ENCODE data around the gene ABHD1. TPM values are rescaled to one million over a fixed set of nuclear protein-coding genes. Genes with fewer than 3 reads are reported as not detected.

ABHD1 gene
- total RNA-seq, 1 donor from 2014 or later, result 0.10 TPM

DNA sequence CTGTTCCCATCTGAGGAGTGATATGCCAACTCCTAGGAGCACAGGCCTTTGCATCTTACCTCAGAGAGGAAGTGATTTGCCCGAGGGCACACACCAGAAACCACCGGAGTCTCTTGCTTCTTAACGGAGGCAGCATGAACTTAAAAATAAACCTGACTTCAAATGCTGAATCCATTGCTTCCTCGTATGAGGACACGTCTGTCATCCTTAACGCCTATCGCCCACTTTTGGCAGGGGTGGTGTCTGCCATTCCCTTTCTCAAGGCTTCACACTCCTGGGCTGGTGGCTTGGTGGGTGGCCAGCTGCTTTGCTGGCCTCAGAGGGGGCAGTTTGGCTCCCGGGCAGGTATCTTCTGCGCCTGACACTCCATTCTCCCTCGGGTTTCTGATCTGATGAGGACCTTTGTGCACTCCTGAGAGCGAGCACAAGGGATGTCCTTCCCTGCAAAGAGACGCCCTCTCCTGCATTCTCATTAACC lies 11.9 kb downstream of the ABHD1 start:
- no peak for DNase-seq (ENCODE audit: low read depth)

DNA sequence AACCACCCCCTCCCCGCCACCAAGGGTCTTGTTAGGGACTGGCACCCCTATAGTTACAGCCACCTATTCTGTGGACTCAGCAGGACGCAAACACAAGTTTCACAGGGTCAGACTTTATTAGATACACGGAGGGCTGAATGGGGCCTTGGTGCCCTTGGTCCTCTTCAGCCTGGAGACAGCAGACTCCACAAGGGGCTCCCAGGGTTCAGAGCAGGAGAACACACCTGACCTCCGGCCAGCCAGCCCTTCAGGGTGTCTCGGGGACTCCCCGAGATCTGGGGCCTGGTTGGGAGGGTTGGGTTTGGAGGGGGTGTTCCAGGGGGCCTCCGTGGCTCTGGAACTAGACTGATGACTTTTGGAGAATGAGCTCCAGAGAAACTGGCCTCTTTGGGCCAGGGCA lies 13.1 kb downstream of the ABHD1 start:
- DNase-seq (ENCODE audit: low read depth), result no peak

DNA sequence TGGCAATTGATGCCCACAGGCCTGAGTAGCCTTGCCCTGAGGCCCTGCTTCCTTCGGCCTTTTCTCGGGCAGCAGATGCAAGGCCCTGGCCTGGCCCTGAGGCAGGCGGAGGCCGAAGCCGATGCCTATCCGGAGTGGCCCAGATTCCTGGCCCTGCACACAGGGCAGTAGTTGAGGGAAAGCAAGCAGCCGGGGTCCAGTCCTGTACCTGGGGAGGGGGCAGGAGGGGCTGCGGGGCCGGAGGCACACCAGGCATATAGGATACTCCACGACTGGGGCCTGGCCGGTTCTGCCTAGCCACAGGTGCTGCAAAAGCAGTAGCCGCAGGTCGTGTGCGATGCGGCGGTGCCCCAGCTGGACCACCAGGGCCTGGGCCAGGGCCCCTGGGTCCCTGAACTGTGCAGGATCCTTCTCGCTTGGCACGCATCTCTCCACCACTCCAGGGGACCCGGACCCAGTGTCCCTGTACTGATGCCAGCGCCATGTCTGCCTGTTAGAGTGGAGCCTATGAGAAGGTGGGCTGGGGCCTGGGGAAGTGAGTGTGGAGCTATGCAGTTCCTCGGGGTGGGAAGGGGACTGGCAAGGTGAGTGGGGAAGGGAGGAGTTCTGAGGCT lies 13.8 kb downstream of the ABHD1 start:
- no peak for DNase-seq (ENCODE audit: low read depth)

DNA sequence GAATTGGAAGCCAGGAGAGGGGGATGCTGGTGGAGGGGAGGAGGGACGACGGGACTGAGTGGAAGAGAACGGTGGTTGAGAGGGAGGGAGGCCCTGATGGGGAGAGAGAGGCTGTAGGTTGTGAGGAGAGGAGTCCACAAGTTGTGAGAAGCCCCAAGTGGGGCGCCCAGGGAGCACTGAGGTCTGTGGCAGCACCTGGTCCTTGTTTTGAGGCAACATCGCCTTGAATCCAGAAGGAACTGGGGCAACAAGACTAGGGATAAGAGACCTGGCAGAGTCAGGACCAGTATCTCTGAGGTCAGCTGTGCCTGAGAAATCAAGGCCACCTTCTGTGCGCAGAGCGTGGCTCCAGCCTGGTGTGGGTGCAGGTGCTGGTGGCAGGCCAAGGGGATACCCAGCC lies 14.5 kb downstream of the ABHD1 start:
- no peak for DNase-seq (ENCODE audit: low read depth)

DNA sequence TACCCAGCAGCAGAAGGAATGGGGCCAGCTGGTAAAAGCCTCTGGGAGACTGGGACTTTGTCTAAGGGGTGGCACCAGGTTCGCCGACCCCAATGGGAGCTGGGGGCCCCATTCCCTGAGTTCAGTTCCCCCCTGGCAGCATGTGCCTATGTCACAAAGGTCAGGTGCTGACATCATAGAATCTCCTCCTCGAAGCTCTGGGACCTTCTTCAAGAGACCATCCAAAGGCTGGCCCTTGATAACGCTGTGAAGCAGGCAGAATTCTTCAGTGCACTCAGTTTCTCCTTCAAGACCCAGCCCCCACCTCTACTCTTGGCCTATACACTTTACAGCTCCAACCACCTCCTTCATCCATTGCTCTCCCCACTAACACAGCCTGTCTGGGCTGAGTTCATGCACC lies 15.7 kb downstream of the ABHD1 start, which contains the start of gene PRR30:
PRR30 (minus strand) TSS at position 101 of the 400 bp plus-strand sequence. CDS start 1,081 bp downstream, outside the sequence.
- no peak for DNase-seq (ENCODE audit: low read depth)

DNA sequence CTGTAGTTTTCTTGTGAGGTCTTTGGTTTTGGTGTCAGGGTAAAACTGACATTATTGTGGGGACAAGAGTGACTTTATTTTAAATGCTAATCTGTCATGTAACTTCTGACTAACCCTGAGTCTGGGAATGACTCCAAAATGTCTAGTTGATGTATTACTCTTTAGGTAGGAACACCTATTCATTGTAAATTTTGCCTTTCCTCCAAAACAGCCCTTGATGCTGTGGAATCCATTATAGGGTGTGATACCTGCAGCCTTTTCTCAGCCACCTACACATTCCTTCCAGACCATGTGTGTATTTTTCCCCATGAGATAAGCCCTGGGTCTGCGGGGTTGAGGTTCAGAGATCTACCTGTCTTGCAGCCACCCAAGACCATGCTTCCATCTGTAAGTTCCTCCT lies 19.7 kb downstream of the ABHD1 start:
- no peak for DNase-seq (ENCODE audit: low read depth)

DNA sequence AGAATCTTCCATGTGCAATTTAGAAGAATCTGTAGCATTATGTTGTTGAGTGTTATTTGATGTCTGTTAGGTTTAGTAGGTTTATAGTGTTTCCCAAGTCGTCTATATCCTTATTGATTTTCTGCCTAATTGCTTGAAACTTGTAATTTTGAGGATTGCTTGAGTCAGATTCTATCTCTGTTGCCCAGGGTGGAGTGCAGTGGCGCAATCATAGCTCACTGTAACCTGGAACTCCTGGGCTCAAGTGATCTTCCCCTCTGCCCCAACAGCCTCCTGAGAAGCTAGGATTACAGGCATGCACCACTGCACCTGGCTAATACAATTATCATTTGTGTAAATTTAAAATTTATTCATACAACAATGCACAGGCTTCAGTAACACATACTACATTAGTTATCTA lies 22.1 kb downstream of the ABHD1 start:
- DNase-seq (ENCODE audit: low read depth), result no peak

DNA sequence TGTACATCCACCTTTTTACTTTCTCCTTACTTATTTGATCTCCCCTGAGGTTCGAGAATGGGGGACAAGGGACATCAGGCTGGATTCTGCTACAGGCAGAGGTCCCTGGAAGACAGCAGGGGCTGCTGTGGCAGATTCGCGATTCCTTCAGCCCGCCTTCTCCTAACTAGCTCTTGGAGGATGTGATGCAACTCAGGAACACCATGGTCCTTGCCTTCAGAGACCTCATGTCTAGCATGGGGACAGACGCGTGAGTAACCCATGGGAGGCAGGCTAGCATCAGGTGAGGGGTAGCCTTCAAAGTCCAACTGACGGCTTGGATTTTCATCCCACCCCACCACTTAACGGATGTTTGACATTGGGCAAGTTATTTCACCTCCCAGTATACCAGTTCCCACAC lies 24.3 kb downstream of the ABHD1 start:
- no peak for DNase-seq (ENCODE audit: low read depth)

DNA sequence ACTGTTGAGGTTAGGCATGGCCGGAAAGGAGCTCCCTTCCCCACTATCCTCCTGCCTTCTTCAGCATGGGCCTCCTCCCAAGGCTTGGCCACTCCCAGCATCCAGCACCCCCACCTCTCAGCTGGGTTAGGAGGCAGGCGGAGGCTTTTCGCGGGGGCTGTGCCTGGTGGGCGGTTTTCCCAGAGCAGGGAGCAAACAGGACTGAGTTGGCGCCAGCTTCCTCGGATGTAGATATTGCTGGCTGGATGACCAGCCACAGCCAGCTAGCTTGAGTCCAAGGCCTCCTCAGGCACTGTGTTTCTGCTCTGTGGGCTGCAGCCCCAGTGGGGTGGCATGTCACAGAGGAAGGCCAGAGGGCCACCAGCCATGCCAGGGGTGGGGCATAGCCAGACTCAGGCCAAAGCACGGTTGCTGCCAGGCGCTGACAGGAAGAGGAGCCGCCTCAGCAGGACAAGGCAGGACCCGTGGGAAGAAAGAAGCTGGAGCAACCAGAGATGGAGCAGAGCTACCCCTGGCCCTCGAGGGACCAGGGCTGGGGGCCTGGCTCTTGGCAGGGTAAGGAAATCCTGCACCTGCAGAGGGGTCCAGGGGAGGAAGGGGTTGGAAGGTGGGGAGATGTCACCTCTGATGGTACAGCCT lies 25.3 kb downstream of the ABHD1 start, which contains the start of gene TCF23:
TCF23 (plus strand) TSS at position 204 of the 639 bp plus-strand sequence; CDS start at position 334, 130 bp downstream.
- DNase-seq (ENCODE audit: low read depth), result no peak

DNA sequence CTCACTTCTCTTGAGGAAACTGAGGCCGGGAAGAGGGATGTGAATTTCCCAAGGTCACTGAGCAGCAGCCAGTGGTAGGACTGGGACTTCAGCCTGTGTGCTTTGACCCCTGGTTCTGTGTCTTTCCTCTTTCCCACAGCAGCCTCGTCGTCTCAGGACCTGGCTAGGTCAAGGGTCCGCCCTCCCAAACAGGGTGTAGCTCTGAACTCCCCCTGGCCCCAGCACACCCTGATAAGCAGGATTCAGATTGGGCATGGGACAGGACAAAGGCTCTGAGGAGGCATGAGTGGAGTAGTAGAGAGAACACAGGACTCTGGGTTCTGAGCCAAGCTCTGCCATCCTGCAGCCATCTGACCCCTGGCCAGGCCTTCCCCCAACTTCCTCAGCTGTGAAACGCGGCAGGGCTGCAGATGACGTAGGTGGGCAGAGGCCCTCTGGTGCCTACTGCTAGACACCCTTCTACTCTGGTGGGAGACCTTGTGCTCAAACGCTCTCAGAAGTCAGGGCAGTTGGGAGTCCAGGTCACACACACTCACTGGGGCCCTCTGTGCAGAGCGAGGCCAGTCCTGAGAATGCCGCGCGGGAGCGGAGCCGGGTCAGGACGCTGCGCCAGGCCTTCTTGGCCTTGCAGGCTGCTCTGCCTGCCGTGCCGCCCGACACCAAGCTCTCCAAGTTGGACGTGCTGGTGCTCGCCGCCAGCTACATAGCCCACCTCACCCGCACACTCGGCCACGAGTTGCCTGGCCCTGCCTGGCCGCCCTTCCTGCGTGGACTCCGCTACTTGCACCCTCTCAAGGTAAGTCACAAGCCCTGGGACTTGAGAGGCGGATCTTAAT lies 26.2 kb downstream of the ABHD1 start:
- DNase-seq (ENCODE audit: low read depth), result no peak

DNA sequence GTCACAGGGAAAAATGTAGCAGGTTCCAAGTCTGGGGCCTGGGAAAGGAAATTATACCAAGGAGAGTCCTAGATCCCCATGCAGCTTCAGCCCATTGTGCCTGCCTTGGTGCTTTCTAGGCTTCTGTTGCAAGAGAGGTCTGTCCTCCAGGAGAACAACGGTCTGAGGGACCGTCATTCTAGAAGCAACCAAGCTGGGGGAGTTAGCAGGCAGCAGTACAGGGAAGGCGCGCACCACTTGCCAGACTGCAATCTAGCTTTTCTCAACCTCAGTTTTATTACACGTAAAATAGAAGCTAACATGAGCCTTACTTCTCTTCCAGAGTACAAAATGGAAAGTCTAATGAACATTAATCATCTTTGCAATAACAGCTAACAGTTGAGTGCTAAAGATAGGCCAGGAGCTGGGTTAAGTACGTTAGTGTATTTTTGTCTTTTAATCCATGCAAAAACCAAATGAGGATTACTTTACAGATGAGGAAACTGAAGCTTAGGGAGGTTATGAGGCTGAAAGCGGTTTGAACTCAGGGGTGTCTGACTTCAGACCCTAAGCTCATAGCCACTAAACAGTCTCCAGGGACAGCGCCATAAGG lies 27.1 kb downstream of the ABHD1 start:
- no peak for DNase-seq (ENCODE audit: low read depth)

DNA sequence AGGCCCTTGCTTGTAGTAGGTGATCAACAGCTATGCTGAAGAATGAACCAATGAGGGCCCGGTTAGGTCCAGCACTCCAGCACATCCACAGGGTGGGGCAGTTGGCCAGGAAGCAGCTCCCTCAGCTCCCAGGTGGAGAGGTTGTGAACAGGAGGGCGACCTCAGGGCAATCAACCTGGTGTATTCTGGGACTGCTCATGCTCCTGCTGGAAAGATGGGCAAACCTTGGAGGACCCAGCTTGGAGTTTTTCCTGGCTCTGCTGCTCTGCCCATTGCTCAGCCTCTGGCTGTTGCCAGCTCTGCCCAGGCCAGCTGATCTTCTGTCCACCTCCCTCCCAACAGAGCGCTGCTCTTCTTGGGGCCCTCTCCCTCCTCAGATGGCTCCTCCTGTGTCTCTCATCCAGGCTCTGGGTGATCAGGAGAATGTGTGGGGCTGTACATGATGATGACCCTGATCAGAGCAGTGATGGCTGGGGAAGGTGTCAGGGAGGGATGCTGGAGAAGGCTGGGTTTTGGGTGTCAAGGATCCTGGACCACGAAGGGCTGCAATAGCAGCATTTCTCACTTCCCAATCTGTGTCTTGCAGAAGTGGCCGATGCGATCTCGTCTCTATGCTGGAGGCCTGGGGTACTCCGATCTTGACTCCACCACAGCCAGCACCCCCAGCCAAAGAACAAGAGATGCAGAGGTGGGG lies 28.6 kb downstream of the ABHD1 start:
- no peak for DNase-seq (ENCODE audit: low read depth)

DNA sequence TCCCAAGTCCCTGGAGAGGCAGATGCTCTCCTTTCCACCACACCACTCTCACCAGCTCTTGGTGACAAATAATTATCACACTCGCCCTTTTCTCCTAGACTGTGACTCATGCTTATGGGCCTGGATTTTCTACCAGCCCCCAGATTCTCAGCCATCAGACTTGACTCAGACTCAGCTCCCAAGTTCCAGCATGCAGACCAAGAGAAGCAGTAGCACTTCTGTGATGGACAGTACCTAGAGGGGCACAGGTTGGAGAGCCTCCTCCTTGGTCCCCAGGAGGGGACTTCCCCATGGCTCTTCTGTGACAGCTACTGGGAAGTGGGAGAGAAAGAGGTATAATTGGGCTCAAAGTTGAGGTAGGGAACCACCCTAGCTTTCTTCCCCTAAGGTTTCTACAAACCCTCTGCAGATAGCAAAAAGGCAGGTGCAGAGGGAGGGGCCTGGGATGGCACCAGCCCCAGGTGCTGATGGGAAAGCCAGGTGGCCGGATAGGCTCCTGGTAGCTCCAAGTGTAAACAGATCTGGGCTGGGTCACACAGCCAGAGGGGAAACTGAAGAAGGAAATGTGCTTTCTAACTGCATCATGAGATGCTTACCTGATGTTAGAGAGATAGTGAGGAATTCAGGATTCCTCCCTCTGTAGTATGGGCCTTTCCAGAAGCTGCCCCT lies 29.3 kb downstream of the ABHD1 start:
- DNase-seq (ENCODE audit: low read depth), result peak; percentile 22

DNA sequence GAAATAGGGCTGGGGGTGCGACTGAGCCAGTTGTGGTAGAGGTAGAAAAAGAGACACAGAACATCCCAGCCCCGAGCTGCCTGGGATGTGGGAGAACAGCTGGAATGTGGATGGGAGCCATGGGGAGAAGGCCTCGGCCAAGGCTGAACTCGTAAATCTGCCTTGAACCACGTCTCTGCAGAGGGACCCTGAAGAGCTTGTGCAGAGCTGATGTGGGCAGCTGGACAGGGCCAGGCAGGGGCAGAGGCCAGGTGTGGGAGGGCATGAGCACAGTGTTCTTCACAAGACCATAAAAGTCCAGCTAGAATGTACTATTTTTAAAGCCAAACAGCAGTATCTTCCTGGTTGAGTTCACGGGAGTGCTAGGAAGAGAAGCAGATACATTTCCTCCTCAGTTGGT lies 30.9 kb downstream of the ABHD1 start:
- DNase-seq (ENCODE audit: low read depth), result no peak

DNA sequence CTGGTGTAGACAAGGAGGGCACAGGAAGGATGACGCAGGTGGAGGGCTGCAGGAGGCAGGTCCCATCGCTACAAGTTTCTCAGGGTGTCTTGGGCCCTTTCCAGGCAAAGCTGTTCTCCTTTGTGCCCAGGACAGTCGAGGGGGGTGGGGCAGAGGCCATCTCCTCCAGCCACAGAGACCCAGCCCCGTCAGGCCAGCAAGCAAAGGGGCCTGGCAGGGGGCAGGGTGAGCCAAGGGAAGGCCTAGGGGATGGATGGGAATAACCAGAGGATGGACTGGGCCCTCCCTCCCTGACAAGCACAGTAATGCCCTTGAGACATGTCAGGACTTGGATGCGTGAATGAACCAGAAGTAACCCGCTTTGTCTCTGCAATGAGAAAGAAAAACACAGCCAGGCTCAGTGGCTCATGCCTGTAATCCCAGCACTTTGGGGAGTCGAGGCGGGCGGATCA lies 31.5 kb downstream of the ABHD1 start:
- no peak for DNase-seq (ENCODE audit: low read depth)

DNA sequence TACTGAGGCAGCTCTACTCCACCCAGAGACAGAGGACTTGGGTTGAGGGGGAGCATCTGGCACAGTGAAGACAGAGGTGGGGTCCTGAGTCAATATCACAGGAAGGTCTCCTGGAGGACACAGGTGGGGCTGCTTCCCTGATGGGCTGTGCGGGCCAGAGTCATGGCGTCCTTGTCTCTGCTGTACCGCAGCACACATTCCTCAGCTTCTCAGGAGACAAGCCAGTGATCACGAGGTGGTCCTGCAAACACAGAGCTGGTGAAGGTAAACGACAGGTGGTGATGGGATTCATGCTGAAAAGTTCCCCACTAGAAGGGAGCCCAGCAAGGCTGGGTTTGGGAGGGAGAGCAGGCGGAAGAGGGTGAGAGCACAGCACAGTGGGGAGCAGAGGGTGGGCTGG lies 34.9 kb downstream of the ABHD1 start:
- DNase-seq (ENCODE audit: low read depth), result no peak

DNA sequence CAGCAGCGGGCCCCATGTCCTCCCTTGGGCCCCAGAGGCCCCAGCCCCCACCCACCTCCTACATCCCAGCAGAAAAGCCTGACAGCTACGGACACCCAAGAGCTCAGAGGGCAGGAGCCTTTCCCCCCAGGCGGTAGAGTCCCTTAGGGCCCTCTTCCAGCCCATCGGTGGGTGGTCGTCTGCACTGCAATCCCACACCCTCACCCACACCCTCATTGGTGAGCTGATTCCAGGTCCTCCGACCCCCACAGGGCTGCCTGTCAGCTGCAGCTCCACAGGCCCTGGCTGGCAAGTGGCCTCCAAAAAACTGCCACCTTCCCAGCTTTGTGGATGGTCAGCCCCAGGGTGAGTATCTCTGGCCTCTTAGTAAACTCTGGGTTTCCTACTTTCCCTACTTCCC lies 35.7 kb downstream of the ABHD1 start:
- DNase-seq (ENCODE audit: low read depth), result no peak

DNA sequence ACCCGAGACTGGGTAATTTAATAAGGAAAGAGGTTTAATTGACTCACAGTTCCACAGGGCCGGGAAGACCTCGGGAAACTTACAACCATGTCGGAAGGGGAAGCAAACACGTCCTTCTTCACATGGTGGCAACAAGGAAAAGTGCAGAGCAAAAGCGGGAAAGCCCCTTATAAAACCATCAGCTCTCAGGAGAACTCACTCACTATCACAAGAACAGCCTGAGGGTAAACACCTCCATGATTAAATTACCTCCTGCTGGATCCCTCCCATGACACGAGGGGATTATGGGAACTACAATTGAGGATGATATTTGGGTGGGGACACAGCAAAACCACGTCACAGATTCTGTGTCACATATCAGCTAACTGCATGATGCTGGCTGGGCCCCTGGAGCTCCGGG lies 36.6 kb downstream of the ABHD1 start:
- no peak for DNase-seq (ENCODE audit: low read depth)

DNA sequence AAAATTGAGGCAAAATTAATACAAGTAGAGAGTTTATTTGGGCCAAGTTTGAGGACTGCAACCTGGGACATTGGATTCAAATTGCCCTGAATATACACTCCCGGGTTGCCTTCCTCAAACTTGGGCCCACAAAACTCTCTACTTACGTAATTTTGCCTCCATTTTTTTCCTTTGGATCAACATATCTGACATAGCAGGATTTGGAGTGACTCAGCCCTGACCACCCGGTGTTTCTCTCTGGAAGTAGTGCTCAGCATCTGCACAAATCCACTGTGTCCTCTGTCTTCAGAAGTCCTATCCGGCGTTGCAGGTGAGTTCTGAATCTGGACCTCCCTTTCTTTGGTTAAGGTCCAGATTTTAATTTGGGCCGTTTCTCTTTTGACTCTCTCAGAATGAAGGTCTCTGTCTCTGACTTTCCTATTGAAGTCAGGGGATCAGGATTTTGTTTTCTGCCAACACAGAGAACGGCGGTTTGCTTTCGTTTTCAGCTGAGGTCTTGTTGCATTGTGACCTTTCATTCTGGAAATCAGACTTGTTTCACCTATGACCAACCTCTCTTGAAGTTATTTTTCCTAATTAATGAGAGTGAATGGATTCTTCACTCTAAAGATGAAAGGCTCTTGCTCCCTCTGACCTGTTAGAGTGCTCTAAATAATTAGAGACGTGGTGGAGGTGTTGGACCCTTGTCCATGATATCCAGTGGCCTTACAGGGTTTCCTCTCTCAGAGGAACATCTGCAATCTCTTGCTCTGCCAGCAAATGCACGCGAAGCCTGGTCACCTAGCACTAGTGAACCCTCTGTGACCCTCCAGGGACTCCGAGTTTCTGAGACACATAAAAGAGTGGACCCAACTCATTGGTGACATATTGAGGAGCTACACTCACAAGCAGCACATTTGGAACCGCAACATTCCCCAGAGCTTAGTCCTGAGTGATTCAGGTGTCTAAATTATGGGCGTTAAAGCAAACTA lies 38.8 kb downstream of the ABHD1 start:
- no peak for DNase-seq (ENCODE audit: low read depth)
